ENCODE results near the gene TMEM132E. TPM values are rescaled to one million over a fixed set of nuclear protein-coding genes. Genes with fewer than 3 reads are reported as not detected.

TMEM132E gene
- total and polyA plus RNA-seq, 2 of the 8 experiments (the other 6 are each of a cell fraction or from before 2014, with no cell fraction given), result 0.45 to 0.60 TPM

GRCh38 chr17:34598161-34598776, 18.9 kb downstream of the TMEM132E start:
- no peak overlapping the region for H2AFZ ChIP-seq (ENCODE audit: low read length)
- no peaks in the 10 kb centered on the region for H3K79me2 ChIP-seq (ENCODE audit: control insufficient read depth in 1 of 2, insufficient read depth in 2 of 2, low read length in 2 of 2)
- no peak overlapping the region for H3K56ac ChIP-seq (replicated peaks; ENCODE audit: insufficient read length, low read depth, low read length)
- no peak overlapping the region for H3K27ac ChIP-seq (ENCODE audit: low read depth, low read length)
- no peak overlapping the region for H3K4me3 ChIP-seq (ENCODE audit: extremely low read depth in 1 of 4, insufficient read depth in 2 of 4, low read depth in 3 of 4, low read length in 4 of 4)
- no peak overlapping the region for H2BK12ac ChIP-seq (ENCODE audit: low read depth, low read length)
- H2BK15ac ChIP-seq (ENCODE audit: low read length), result no peak overlapping the region
- peaks cover 0 to 5% (median under 1%) of the 10 kb centered on the region in 4 experiments; a peak in 3 of 7 replicates for H3K27me3 ChIP-seq (replicated peaks in 1 of 4; ENCODE audit: control insufficient read depth in 3 of 4, extremely low read depth in 1 of 4, insufficient read depth in 3 of 4, low read length in 3 of 4)
- no peaks in the 10 kb centered on the region for H3K9me3 ChIP-seq (ENCODE audit: insufficient read depth in 2 of 2, low read depth in 1 of 2, low read length in 1 of 2)
- H3K36me3 ChIP-seq (ENCODE audit: control insufficient read depth in 2 of 4, insufficient read depth in 4 of 4, low read length in 3 of 4), result no peaks in the 10 kb centered on the region
- H4K20me1 ChIP-seq (replicated peaks in 1 of 2; ENCODE audit: control insufficient read depth in 1 of 2, insufficient read depth in 2 of 2, low read length in 2 of 2), result no peaks in the 10 kb centered on the region
- peak overlapping the region; percentile 16 to 47; a peak in 2 of 4 replicates for H3K4me2 ChIP-seq (ENCODE audit: insufficient read depth in 1 of 2, low read depth in 2 of 2, low read length in 2 of 2)
- no peak overlapping the region for H3K23ac ChIP-seq (ENCODE audit: insufficient read length)
- H3K4ac ChIP-seq (replicated peaks; ENCODE audit: insufficient read length, low read depth, low read length), result no peak overlapping the region
- H2AK5ac ChIP-seq (ENCODE audit: low read depth, low read length), result no peak overlapping the region
- H2BK120ac ChIP-seq (replicated peaks; ENCODE audit: low read depth, low read length), result no peak overlapping the region
- no peak overlapping the region for H4K5ac ChIP-seq (ENCODE audit: insufficient read length, low read depth, low read length)
- no peak overlapping the region; the same call in 1 of the 2 replicates for H4K8ac ChIP-seq (ENCODE audit: extremely low read depth, insufficient read depth, low read length)
- H3K14ac ChIP-seq (ENCODE audit: insufficient read length), result no peak overlapping the region
- H3K4me1 ChIP-seq (replicated peaks in 1 of 4; ENCODE audit: control insufficient read depth in 3 of 4, insufficient read depth in 4 of 4, low read length in 3 of 4), result peaks cover 2 to 8% (median 6%) of the 10 kb centered on the region in 4 experiments
- POLR2A ChIA-PET (ENCODE audit: partially characterized antibody), result no interaction called here
- H2BK20ac ChIP-seq (ENCODE audit: low read length), result no peak overlapping the region
- H3K23me2 ChIP-seq (ENCODE audit: low read depth, low read length), result no peaks in the 10 kb centered on the region
- H3K9ac ChIP-seq (replicated peaks in 1 of 4; ENCODE audit: extremely low read depth in 1 of 4, low read depth in 3 of 4, low read length in 3 of 4), result no peak overlapping the region
- no peak overlapping the region for H4K91ac ChIP-seq (replicated peaks; ENCODE audit: insufficient read length, low read length)
- H2BK5ac ChIP-seq (ENCODE audit: low read depth, low read length), result no peak overlapping the region
- FAIRE-seq (peak; percentile 42), DNase-seq (ENCODE audit: low read depth in 1 of 2, low spot score in 2 of 2) (peak in 1 of 2 experiments; percentile 53)
- no peaks in the 10 kb centered on the region for H3K79me1 ChIP-seq (ENCODE audit: low read depth, low read length)
- WGBS, 2 experiments (ENCODE audit: extremely low coverage in 1 of 2, insufficient coverage in 1 of 2, insufficient read length in 1 of 2, insufficient replicate concordance in 2 of 2, low coverage in 1 of 2, low lambda C conversion rate in 2 of 2, missing lambda C conversion rate in 1 of 2), result 45% methylated on average over 2 of the region's 2 CpGs; no CpG with 5 or more reads in 1 of the 2 experiments
- H3K18ac ChIP-seq (ENCODE audit: extremely low read depth, low read length), result 0 out of 2 replicates have a peak overlapping the region, but pooled peaks have one; percentile 16
- CTCF ChIA-PET (ENCODE audit: partially characterized antibody), result interaction anchor here (0.6 to 1.3 kb wide), 5 partner anchors 10 to 56 kb away, joined by 3 to 4 read pairs (median 3); no protein-coding TSS in a partner anchor
- TF ChIP-seq CTBP2 (IDR thresholded peaks at IDR 0.05; ENCODE audit: borderline replicate concordance, insufficient read depth, insufficient read length, low read length), result no peak
- TF ChIP-seq JUN (IDR thresholded peaks at IDR 0.05; ENCODE audit: low read depth, low read length), result no peak
- TF ChIP-seq POLR2A (IDR thresholded peaks at IDR 0.05; ENCODE audit: control extremely low read depth in 1 of 2, low read depth in 2 of 2, low read length in 2 of 2), result no peak
- no peak for TF ChIP-seq TAF7 (optimal IDR thresholded peaks at IDR 0.05; ENCODE audit: borderline replicate concordance, low read depth, low read length)
- TF ChIP-seq KDM5A (IDR thresholded peaks at IDR 0.05; ENCODE audit: low read length), result no peak
- no peak for TF ChIP-seq KDM4A (IDR thresholded peaks at IDR 0.05; ENCODE audit: low read depth, low read length, severe bottlenecking)
- no peak for TF ChIP-seq KDM1A (IDR thresholded peaks at IDR 0.05; ENCODE audit: borderline replicate concordance, low read length)
- no peak for TF ChIP-seq ASH2L (IDR thresholded peaks at IDR 0.05; ENCODE audit: low read length)
- TF ChIP-seq CEBPB (IDR thresholded peaks at IDR 0.05; ENCODE audit: low read depth, low read length), result no peak
- TF ChIP-seq EP300 (IDR thresholded peaks at IDR 0.05; ENCODE audit: borderline replicate concordance in 1 of 2, low read depth in 2 of 2, low read length in 2 of 2), result no peak
- no peak for TF ChIP-seq RAD21 (IDR thresholded peaks at IDR 0.05 in 1 of 2, conservative IDR thresholded peaks at IDR 0.05 in 1 of 2; ENCODE audit: low read depth in 2 of 2, low read length in 2 of 2)
- no peak for TF ChIP-seq HDAC2 (IDR thresholded peaks at IDR 0.05; ENCODE audit: borderline replicate concordance in 1 of 2, low read depth in 2 of 2, low read length in 2 of 2)

All from H1 (cell line).